Measurements from ENCODE around the gene KIT.

- no peak for TF ChIP-seq CTCF (IDR thresholded peaks at IDR 0.05 in 2 of 3, conservative IDR thresholded peaks at IDR 0.05 in 1 of 3; ENCODE audit: control insufficient read depth in 2 of 3, extremely low read depth in 1 of 3, insufficient read depth in 1 of 3, low read depth in 3 of 3, low read length in 3 of 3)
- TF ChIP-seq E2F4 (IDR thresholded peaks at IDR 0.05; ENCODE audit: low read depth, low read length), result no peak
- no peak for TF ChIP-seq CHD2 (IDR thresholded peaks at IDR 0.05; ENCODE audit: borderline replicate concordance, low read depth, low read length)
- TF ChIP-seq PML (IDR thresholded peaks at IDR 0.05; ENCODE audit: low read length), result no peak
- no peak for TF ChIP-seq REST (IDR thresholded peaks at IDR 0.05; ENCODE audit: low read depth, low read length)
- no peak for TF ChIP-seq ZNF384 (IDR thresholded peaks at IDR 0.05; ENCODE audit: borderline replicate concordance, low read depth, low read length)
- no peak for TF ChIP-seq EZH2 (IDR thresholded peaks at IDR 0.05; ENCODE audit: borderline replicate concordance, control insufficient read depth, low read depth, low read length)
- no peak for TF ChIP-seq RAD21 (IDR thresholded peaks at IDR 0.05; ENCODE audit: insufficient read depth, low read depth, low read length)
- TF ChIP-seq ZNF274 (IDR thresholded peaks at IDR 0.05; ENCODE audit: insufficient read depth, insufficient read length), result no peak
- no peak for TF ChIP-seq POLR2A (IDR thresholded peaks at IDR 0.05; ENCODE audit: low read depth, low read length)
- no peak for TF ChIP-seq MXI1 (IDR thresholded peaks at IDR 0.05; ENCODE audit: low read depth, low read length)
- no peak for TF ChIP-seq STAT3 (IDR thresholded peaks at IDR 0.05; ENCODE audit: low read depth, low read length)
Observed at GRCh38 chr4:54651050-54651449, 6.7 kb upstream of the KIT start.

All from GM12878 (cell line).